Keratinocyte (primary cell): Measurements from ENCODE around the gene COL6A1. TPM values are rescaled to one million over a fixed set of nuclear protein-coding genes. Genes with fewer than 3 reads are reported as not detected.

Source experiments
- DNase-seq: peaks from one replicate; pipeline ENCODE4 v3.0.0-alpha.2; 2011; ENCODE audit warnings: low read depth, missing footprints, low spot score
- FAIRE-seq: peaks from 2 replicates; lab custom pipeline; 2011; peaks lifted over from hg19 to GRCh38; lab: Jason Lieb, UNC
- H2AFZ ChIP-seq: 2 replicates; pipeline ENCODE4 v1.6.0; 2012; ENCODE audit warnings: low read length, control low read depth, inconsistent platforms; ENCODE audit not compliant: control insufficient read depth
- H3K27ac ChIP-seq: 2 replicates; pipeline ENCODE4 v1.5.1; 2011; ENCODE audit warnings: low read length; ENCODE audit not compliant: control insufficient read depth, insufficient read depth
- H3K27me3 ChIP-seq: 3 replicates; pipeline ENCODE4 v1.6.0; 2011; ENCODE audit warnings: low read length; ENCODE audit not compliant: control insufficient read depth, insufficient read depth; ENCODE audit errors: extremely low read depth
- H3K36me3 ChIP-seq, 2 experiments: 2 replicates in 1 of 2; 3 replicates in 1 of 2; pipeline ENCODE4 v1.5.1; 2011; ENCODE audit warnings: low read length in 2 of 2, mild to moderate bottlenecking in 1 of 2; ENCODE audit not compliant: control insufficient read depth in 2 of 2, insufficient read depth in 2 of 2; ENCODE audit errors: extremely low read depth in 1 of 2
- H3K4me1 ChIP-seq: 3 replicates; pipeline ENCODE4 v1.5.1; 2011; ENCODE audit warnings: low read length; ENCODE audit not compliant: control insufficient read depth, insufficient read depth; ENCODE audit errors: extremely low read depth
- H3K4me2 ChIP-seq: 3 replicates; pipeline ENCODE4 v1.6.0; 2011; ENCODE audit warnings: low read depth, low read length; ENCODE audit not compliant: control insufficient read depth, insufficient read depth; ENCODE audit errors: extremely low read depth
- H3K4me3 ChIP-seq, 3 experiments: fragments of 200-600 bp in 1 of 3; sonication (generic) in 1 of 3; 2 replicates in 2 of 3; 3 replicates in 1 of 3; pipeline ENCODE4 v1.5.1; 2011 to 2016; ENCODE audit warnings: low read length in 3 of 3, mild to moderate bottlenecking in 3 of 3, control low read depth in 2 of 3, inconsistent platforms in 1 of 3, low read depth in 1 of 3, mixed read lengths in 1 of 3, mixed run types in 1 of 3, moderate library complexity in 1 of 3; ENCODE audit not compliant: control insufficient read depth in 2 of 3, insufficient read depth in 2 of 3; ENCODE audit errors: extremely low read depth in 1 of 3
- H3K79me2 ChIP-seq: 2 replicates; pipeline ENCODE4 v1.6.0; 2012; ENCODE audit warnings: low read length; ENCODE audit not compliant: control insufficient read depth, insufficient read depth
- H3K9ac ChIP-seq: 3 replicates; pipeline ENCODE4 v1.6.0; 2011; ENCODE audit warnings: low read length; ENCODE audit not compliant: control insufficient read depth, insufficient read depth; ENCODE audit errors: extremely low read depth
- H3K9me1 ChIP-seq: 3 replicates; pipeline ENCODE4 v1.6.0; 2011; ENCODE audit warnings: low read length; ENCODE audit not compliant: control insufficient read depth, insufficient read depth; ENCODE audit errors: extremely low read depth
- H3K9me3 ChIP-seq: 2 replicates; pipeline ENCODE4 v1.5.1; 2012; ENCODE audit warnings: low read depth, low read length; ENCODE audit not compliant: control insufficient read depth
- H4K20me1 ChIP-seq: 3 replicates; pipeline ENCODE4 v1.6.0; 2011; ENCODE audit warnings: low read length; ENCODE audit not compliant: control insufficient read depth, insufficient read depth; ENCODE audit errors: extremely low read depth
- EZH2 ChIP-seq: IDR thresholded peaks from one replicate; pipeline ENCODE4 v1.6.1; 2012; ENCODE audit warnings: inconsistent platforms, mild to moderate bottlenecking, low read length, moderate library complexity
- dilution Hi-C: fragments of 300-500 bp; cut with MboI; formaldehyde crosslinking; loops from one replicate; pipeline ENCODE4 v1.7.0; 2020; ENCODE audit warnings: low sequenced_read_pairs; ENCODE audit not compliant: extremely low pct_ligation_motif_present
- polyA plus RNA-seq, 5 experiments: library from polyadenylated mRNA; depleted of rRNA in 3 of 5; stranded (reverse) in 3 of 5; stranded (forward) in 1 of 5; unstranded in 1 of 5; fragments of >200 nt; gene quantifications; 1 replicate in 1 of 5; 2 replicates in 3 of 5; 3 replicates in 1 of 5; pipeline versions ENCODE4 v1.2.1 to v1.2.3, GENCODE V29; 2011 to 2012; ENCODE audit warnings: missing spikeins in 2 of 5, low read depth in 1 of 5, low replicate concordance in 1 of 5
- TF ChIP-seq, protein P1 (sequence below), 3 experiments: IDR thresholded peaks in 1 of 3; conservative IDR thresholded peaks in 1 of 3; optimal IDR thresholded peaks in 1 of 3; 2 replicates in 2 of 3; 3 replicates in 1 of 3; pipeline versions ENCODE3 to v1.5.1; 2011; ENCODE audit warnings: low read length in 3 of 3, mild to moderate bottlenecking in 3 of 3, moderate library complexity in 2 of 3, control low read depth in 1 of 3, inconsistent platforms in 1 of 3; ENCODE audit not compliant: insufficient read depth in 2 of 3; ENCODE audit errors: extremely low read depth in 1 of 3

The COL6A1 gene
- polyA plus RNA-seq, 1 donor (not counting 4 experiments of a cell fraction or from before 2014, with no cell fraction given), result 2.5 TPM

DNA sequence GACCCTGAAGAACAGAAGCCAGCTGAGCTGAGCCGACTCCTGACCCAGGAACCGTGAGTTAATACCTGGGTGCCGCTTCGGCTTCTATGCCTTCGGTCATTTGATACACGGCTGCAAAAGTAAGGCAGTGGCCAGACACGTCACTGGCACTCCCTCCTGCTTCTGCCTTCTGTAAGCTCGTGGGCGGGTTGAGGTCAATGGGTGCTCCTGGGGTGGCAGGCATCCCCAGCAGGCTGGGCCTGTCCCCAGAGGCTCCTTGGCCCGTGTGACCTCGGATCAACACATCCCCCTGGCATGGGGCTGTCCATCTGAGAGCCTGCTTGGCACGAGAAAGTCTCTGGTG, 35.7 kb upstream of the COL6A1 start:
- Histone ChIP-seq H3K9me1 (no peaks in the 10 kb centered on the region), H3K9ac (no peak overlapping the region), H4K20me1 (no peaks in the 10 kb centered on the region), H3K4me1 (peaks cover 12% of the 10 kb centered on the region), H3K27me3 (peaks cover 32% of the 10 kb centered on the region), H3K27ac (no peak overlapping the region), H3K9me3 (no peaks in the 10 kb centered on the region), H3K79me2 (no peaks in the 10 kb centered on the region), H3K4me3 (no peak overlapping the region), H3K4me2 (no peak overlapping the region), H2AFZ (no peak overlapping the region), H3K36me3 (no peaks in the 10 kb centered on the region)
- DNase-seq (no peak), FAIRE-seq (no peak)
- TF ChIP-seq, protein P1, sequence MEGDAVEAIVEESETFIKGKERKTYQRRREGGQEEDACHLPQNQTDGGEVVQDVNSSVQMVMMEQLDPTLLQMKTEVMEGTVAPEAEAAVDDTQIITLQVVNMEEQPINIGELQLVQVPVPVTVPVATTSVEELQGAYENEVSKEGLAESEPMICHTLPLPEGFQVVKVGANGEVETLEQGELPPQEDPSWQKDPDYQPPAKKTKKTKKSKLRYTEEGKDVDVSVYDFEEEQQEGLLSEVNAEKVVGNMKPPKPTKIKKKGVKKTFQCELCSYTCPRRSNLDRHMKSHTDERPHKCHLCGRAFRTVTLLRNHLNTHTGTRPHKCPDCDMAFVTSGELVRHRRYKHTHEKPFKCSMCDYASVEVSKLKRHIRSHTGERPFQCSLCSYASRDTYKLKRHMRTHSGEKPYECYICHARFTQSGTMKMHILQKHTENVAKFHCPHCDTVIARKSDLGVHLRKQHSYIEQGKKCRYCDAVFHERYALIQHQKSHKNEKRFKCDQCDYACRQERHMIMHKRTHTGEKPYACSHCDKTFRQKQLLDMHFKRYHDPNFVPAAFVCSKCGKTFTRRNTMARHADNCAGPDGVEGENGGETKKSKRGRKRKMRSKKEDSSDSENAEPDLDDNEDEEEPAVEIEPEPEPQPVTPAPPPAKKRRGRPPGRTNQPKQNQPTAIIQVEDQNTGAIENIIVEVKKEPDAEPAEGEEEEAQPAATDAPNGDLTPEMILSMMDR (optimal IDR thresholded peaks at IDR 0.05 in 1 of 3, IDR thresholded peaks at IDR 0.05 in 1 of 3, conservative IDR thresholded peaks at IDR 0.05 in 1 of 3; ENCODE audit: extremely low read depth in 1 of 3, insufficient read depth in 2 of 3, low read length in 3 of 3), result no peak
- no peak for TF ChIP-seq EZH2
- dilution Hi-C loops, result no loop called here

GRCh38 chr21:45947296-45947695, 34.3 kb upstream of the COL6A1 start:
- peaks cover 14% of the 10 kb centered on the region for H3K4me1 ChIP-seq
- TF ChIP-seq EZH2, result no peak
- no peaks in the 10 kb centered on the region for H3K79me2 ChIP-seq
- no peak for FAIRE-seq
- no peak for DNase-seq
- no peaks in the 10 kb centered on the region for H3K9me3 ChIP-seq
- no peak overlapping the region for H2AFZ ChIP-seq
- H3K9me1 ChIP-seq, result no peaks in the 10 kb centered on the region
- dilution Hi-C loops, result no loop called here
- peaks cover 36% of the 10 kb centered on the region for H3K27me3 ChIP-seq
- no peaks in the 10 kb centered on the region for H3K36me3 ChIP-seq
- no peak overlapping the region for H3K4me3 ChIP-seq
- no peak overlapping the region for H3K27ac ChIP-seq
- no peaks in the 10 kb centered on the region for H4K20me1 ChIP-seq
- no peak overlapping the region for H3K9ac ChIP-seq
- H3K4me2 ChIP-seq, result no peak overlapping the region

GRCh38 chr21:45947716-45948255, 33.8 kb upstream of the COL6A1 start:
- no peaks in the 10 kb centered on the region for H3K79me2 ChIP-seq
- H2AFZ ChIP-seq, result no peak overlapping the region
- dilution Hi-C loops, result no loop called here
- H3K36me3 ChIP-seq, result no peaks in the 10 kb centered on the region
- no peaks in the 10 kb centered on the region for H3K9me3 ChIP-seq
- no peaks in the 10 kb centered on the region for H3K9me1 ChIP-seq
- peaks cover 36% of the 10 kb centered on the region for H3K27me3 ChIP-seq
- TF ChIP-seq, protein P1 (optimal IDR thresholded peaks at IDR 0.05 in 1 of 3, IDR thresholded peaks at IDR 0.05 in 1 of 3, conservative IDR thresholded peaks at IDR 0.05 in 1 of 3; ENCODE audit: extremely low read depth in 1 of 3, insufficient read depth in 2 of 3, low read length in 3 of 3), result no peak
- no peak for TF ChIP-seq EZH2
- no peak overlapping the region for H3K9ac ChIP-seq
- DNase-seq, result no peak
- H4K20me1 ChIP-seq, result no peaks in the 10 kb centered on the region
- H3K4me1 ChIP-seq, result peaks cover 14% of the 10 kb centered on the region
- no peak overlapping the region for H3K4me2 ChIP-seq
- FAIRE-seq, result no peak
- H3K4me3 ChIP-seq, result no peak overlapping the region
- no peak overlapping the region for H3K27ac ChIP-seq
